NCI-H2081 treated with DMSO at 0.1 percent for 48 hours (cell line): ENCODE results near the gene NR2C2AP.
"Not testable (repeated sequence)": the region's sequence is repeated elsewhere in the genome, so short reads cannot be mapped to it uniquely, and the experiment has no call there.

Experiments
- DNase-seq: peaks from one replicate; lab custom pipeline; 2025; lab: John Stamatoyannopoulos, UW

NR2C2AP gene

DNA sequence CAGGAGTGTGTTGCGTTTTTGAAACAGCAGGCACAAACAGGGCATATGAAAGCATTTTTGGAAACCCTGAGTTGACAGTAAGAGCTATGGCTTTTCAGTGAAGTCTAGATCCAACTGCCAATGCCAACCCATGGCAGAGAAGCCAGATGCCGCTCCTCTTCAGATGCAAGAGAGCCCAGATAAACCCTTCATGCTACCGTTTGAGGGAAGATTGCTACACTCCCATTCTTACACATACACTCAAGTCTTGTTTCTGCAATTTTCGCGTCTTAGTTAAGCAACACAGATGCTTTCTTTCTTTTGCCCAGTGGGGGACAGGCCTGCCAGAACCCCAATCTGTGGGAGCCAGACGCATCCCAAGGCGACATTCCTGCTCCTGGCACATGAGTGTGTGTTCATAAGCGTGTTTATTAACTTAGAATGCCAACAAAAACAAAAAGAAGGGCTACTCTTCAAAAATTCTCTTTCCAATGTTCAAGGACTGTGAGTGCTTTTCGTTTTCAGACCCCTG lies 21.7 kb downstream of the NR2C2AP start:
- DNase-seq: no peak

DNA sequence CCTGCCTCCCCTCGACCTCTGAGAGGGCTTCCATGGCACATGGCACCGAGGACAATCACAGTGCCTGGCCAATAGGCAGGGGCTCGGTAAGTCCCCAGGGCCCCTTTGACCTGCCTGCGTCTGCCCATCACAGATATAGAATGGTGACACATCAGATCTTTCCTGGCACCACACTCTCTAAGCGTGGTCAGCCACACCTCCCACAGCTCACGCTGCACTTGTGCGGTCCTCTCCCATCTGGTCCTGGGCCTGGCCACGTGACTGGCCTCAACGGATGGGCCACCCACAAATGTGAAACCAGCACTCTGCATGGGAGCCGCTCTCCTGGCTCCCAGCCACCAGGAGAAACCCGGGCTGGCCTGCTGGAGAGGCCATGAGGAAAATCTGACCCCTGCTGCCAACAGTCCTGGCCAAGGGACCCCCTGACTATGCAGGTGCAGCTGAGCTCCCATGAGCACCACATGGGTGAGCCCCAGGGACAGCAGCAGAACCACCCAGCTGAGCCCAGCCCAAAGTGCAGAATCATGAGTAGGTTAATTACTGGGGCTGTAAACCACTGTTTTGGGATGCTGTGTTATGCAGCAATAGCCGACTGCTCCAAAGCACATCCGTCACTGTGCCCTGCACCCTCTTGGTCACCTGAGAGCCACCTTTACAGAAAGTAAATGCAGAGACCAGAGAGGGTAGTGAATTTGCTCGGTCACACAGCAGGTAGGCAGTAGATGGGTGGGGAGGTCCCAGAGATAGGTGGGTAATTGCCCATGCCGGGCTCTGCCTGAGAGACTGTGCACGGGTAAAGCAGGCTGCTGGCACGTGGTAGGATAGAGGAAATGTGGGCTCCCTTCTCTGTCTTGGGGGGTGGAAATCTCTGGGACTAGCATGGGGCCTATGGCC lies 23.4 kb downstream of the NR2C2AP start:
- DNase-seq: no peak

DNA sequence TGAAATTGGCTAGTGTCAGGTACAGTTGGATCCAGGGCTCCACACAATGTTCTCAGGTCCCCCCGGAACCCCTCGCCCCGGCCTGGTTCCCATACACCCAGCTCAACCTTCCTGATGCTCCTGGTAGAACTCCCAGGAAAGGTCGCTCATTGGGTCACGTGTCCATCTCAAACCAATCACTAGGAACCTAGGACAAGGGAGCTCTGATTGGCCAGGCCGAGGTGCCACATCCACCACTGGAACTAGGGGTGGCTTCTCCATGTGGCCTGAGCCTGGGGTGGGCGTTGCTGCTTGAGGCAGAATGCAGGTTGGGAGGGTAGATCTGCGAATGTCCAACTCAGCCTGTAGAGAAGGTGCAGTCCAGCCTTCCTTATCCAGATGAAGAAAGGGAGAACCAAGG lies 26.3 kb downstream of the NR2C2AP start:
- DNase-seq: no peak

DNA sequence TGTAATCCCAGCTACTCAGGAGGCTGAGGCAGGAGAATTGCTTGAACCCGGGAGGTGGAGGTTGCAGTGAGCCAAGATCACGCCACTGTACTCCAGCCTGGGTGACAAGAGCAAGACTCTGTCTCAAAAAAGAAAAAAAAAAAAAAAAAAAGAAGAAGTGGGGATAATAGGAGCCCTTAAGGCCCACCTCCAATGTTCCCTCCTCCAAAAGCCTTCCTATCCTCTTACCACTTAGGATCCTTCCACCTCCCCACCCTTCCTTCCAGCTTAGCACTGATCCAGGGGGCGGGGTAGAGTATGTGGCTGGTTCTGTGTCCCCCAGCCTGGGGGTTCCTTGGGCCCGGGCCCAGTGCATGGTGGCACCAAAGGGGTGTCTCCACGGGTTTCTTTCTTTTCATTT lies 30.0 kb downstream of the NR2C2AP start:
- DNase-seq: not testable (repeated sequence)

- no peak for DNase-seq
These were observed 31.2 kb downstream of the NR2C2AP start for GRCh38 chr19:19171821-19172532.

- no peak for DNase-seq
These were observed 32.1 kb downstream of the NR2C2AP start for GRCh38 chr19:19170873-19171672.

GRCh38 chr19:19170053-19170872 lies 33.0 kb downstream of the NR2C2AP start, which contains the start of gene MEF2B:
Gene MEF2B (minus strand): TSS chr19:19170263. CDS start chr19:19150735, 19,528 bp downstream.
- no peak for DNase-seq

DNA sequence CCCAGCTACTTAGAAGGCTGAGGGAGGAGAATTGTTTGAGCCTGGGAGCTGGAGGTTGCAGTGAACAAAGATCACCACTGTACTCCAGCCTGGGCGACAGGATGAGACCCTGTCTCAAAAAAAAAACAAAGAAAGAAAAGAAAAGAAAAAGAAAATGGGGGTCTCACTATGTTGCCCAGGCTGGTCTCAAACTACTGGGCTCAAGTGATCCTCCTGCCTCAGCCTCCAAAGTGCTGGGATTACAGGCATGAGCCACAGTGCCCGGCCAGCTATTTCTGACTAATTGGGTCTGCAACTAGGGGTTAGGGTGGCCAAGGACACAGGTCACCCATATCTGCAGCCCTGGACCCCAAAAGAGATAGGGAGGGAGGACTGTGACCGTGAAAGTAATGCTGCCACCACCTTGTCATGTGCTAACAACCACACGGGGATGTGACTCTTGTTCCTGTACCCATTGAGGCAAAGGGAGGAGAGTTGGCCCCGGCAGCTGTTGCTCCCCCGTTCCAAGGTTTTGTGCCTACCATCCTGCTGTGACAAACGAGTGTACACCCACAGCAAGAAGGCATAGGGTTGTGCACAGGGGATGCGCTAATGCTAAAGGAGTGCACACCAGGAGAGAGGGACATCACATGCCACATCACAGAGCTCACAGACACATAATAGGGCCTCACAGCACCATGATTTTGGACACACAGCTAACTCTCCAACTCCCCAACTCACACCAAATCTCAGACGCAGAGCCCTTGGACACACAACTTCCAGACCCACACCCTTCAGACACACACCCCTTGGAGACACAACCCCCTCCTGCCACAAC lies 33.8 kb downstream of the NR2C2AP start:
- no peak for DNase-seq

DNA sequence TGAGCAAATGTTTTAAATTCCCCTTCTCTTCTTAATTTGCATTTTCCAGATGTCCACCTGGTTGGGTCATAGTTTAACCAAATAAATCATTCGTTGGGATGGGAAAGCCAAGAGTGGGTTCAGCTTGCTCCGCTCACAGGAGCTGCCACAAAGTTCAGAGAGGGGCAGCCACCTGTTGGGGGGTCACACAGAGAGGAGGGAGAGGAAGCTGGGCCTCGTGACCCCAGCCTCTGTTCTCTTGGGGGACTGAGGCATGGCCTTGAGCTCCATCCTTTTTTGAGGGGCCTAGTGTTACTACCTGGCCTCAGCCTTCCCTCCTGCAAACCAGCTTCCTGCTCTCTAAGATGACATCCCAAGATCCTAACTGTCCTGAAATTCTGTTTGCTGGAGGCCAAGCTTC lies 35.6 kb downstream of the NR2C2AP start:
- DNase-seq: no peak

- no peak for DNase-seq
These were observed 37.8 kb downstream of the NR2C2AP start for GRCh38 chr19:19165396-19165795.

- no peak for DNase-seq
These were observed 40.7 kb downstream of the NR2C2AP start for GRCh38 chr19:19162495-19162894.

GRCh38 chr19:19160461-19161035 lies 42.7 kb downstream of the NR2C2AP start:
- DNase-seq: no peak

DNA sequence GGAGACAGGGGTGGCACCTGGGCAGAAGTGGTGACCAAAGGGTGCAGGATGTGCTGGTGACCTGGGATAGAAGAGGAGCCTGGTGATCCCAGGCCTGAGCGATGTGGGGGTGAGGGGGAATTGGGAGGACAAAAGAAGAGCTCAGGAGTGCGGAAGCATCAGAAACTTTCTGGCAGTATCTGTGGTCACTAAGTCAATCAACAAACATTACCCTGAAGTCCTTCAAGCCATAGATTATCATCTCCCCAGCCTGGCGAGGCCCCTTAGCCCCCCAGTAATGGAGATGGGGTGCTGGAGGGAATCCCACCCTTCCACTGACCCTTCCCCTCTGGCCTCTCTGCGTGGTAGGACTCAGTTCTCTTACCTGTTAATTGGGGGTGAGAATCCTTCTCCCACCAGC lies 43.7 kb downstream of the NR2C2AP start:
- no peak for DNase-seq

GRCh38 chr19:19157808-19158207 lies 45.4 kb downstream of the NR2C2AP start:
- no peak for DNase-seq

- no peak for DNase-seq
These were observed 47.6 kb downstream of the NR2C2AP start for GRCh38 chr19:19155495-19156219.

GRCh38 chr19:19154768-19155494 lies 48.3 kb downstream of the NR2C2AP start:
- no peak for DNase-seq

DNA sequence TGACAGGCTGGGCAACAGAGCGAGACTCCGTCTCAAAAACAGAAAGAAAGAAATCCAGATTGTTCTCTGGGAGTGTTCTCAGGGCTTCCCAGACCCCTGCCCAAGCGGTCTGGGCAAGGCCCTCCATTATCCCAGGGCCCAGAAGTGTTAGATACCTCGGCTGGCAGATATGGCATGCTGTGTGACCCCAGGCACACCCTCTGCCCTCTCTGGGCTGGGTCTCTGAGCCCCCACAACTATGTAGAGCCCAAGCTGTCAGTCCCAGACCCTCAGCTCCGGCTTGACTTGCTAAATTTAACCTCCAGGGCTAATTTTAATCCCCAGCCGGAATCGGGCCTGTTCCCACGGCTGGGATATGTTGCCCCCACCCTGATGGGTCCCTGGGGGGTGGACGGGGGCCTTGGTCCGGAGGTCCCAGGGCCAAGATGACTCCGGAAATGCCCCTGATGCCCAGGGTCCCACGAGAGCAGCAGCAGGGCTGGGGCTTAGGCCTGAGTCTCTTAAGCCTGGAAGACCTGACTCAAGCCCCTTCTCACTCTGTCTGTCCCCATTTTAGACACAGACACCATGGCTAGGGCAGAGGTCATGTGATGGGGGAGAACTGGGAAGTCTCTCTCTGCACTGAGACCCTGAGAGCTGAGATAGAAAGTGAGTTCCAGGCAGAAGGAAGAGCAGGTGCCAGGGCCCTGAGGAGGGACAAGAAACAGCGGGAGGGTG lies 50.4 kb downstream of the NR2C2AP start:
- DNase-seq: no peak

DNA sequence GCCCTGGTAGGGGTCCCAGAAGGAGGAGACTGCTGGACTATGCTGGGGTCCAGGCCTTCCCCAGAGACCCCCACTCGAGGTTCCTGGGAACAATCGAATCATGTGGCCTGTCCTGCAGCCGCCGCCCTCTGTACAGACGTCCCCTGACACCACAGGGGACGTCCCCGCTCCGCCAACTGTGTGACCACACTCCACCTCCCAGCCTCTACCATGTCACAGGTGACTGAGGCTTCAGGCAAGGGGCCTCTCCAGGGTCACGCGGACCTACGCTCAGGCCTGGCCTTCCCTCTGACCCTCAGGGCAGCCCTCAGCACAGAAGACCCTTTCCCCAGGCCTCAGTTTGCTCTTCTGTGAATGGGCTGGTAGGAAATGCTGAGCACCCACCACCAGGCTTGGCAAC lies 51.8 kb downstream of the NR2C2AP start:
- DNase-seq: no peak
